PC-3 (cell line): ENCODE data around the gene AFDN.

ENCODE experiments used
- EZH2 ChIP-seq: fragments of 300-600 bp; sonication (generic); IDR thresholded peaks from one replicate; pipeline ENCODE4 v1.6.1; 2017; ENCODE audit warnings: antibody characterized with exemption, mild to moderate bottlenecking, low read length; ENCODE audit not compliant: unreplicated experiment
- EZH2phosphoT487 ChIP-seq: fragments of 300-600 bp; sonication (generic); IDR thresholded peaks from 2 replicates; pipeline ENCODE4 v1.6.1; 2018; ENCODE audit warnings: mild to moderate bottlenecking, antibody characterized with exemption, low read length, borderline replicate concordance
- TF ChIP-seq, protein P1 (sequence below): fragments of 300-600 bp; sonication (generic); conservative IDR thresholded peaks from 2 replicates; pipeline ENCODE4 v1.5.1; 2017; ENCODE audit warnings: antibody characterized with exemption, low read depth, mild to moderate bottlenecking, low read length

DNA sequence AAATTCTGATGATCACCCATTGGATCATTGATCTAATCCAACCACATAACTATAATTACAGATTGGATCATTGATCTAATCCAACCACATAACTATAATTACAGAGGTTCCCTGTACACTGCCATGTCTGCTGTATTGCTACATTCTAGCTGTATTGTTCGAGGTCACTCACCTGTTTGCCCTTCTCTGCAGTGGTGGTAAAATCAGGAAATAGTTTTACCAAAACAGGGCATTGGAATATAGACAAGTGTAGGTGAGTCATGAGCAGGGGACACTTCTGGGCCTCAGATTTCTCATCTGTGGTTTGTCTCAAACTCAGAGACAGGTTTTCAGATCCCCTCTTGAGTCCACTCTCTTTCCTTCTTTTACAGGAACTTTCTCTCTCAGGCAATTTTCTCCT is 9.0 kb upstream of the AFDN start:
- TF ChIP-seq EZH2 = no peak
- TF ChIP-seq, protein P1, sequence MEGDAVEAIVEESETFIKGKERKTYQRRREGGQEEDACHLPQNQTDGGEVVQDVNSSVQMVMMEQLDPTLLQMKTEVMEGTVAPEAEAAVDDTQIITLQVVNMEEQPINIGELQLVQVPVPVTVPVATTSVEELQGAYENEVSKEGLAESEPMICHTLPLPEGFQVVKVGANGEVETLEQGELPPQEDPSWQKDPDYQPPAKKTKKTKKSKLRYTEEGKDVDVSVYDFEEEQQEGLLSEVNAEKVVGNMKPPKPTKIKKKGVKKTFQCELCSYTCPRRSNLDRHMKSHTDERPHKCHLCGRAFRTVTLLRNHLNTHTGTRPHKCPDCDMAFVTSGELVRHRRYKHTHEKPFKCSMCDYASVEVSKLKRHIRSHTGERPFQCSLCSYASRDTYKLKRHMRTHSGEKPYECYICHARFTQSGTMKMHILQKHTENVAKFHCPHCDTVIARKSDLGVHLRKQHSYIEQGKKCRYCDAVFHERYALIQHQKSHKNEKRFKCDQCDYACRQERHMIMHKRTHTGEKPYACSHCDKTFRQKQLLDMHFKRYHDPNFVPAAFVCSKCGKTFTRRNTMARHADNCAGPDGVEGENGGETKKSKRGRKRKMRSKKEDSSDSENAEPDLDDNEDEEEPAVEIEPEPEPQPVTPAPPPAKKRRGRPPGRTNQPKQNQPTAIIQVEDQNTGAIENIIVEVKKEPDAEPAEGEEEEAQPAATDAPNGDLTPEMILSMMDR = no peak
- TF ChIP-seq EZH2phosphoT487 = no peak
